GM19025 (cell line): ENCODE measurements around the gene PLCL2.

Experiments
- ATAC-seq: cut with Tn5 transposase; IDR thresholded peaks from one replicate; pipeline ENCODE4 v1.9.1; 2021; ENCODE audit warnings: mild to moderate bottlenecking, low read depth, moderate library complexity; ENCODE audit not compliant: unreplicated experiment

PLCL2 gene

GRCh38 chr3:17038141-17038540, 153.4 kb downstream of the PLCL2 start:
- ATAC-seq: no peak

GRCh38 chr3:17038900-17039553, 154.3 kb downstream of the PLCL2 start:
- ATAC-seq: no peak

- no peak for ATAC-seq
Measured at GRCh38 chr3:17039594-17039993, 154.8 kb downstream of the PLCL2 start.

GRCh38 chr3:17040322-17040989, 155.7 kb downstream of the PLCL2 start:
- no peak for ATAC-seq

GRCh38 chr3:17040990-17041377, 156.2 kb downstream of the PLCL2 start:
- ATAC-seq: no peak

- ATAC-seq: peak; percentile 70
Measured at GRCh38 chr3:17044855-17045254, 160.1 kb downstream of the PLCL2 start.

GRCh38 chr3:17045705-17046104, 160.9 kb downstream of the PLCL2 start:
- no peak for ATAC-seq

- no peak for ATAC-seq
Measured at GRCh38 chr3:17046623-17047022, 161.9 kb downstream of the PLCL2 start.

- no peak for ATAC-seq
Measured at GRCh38 chr3:17047162-17047561, 162.4 kb downstream of the PLCL2 start.

GRCh38 chr3:17047894-17048293, 163.1 kb downstream of the PLCL2 start:
- no peak for ATAC-seq

- no peak for ATAC-seq
Measured at GRCh38 chr3:17050071-17050470, 165.3 kb downstream of the PLCL2 start.

GRCh38 chr3:17050506-17050905, 165.8 kb downstream of the PLCL2 start:
- no peak for ATAC-seq

GRCh38 chr3:17052363-17052762, 167.6 kb downstream of the PLCL2 start:
- ATAC-seq: no peak

- no peak for ATAC-seq
Measured at GRCh38 chr3:17054301-17054981, 169.7 kb downstream of the PLCL2 start.

GRCh38 chr3:17054982-17055343, 170.2 kb downstream of the PLCL2 start:
- no peak for ATAC-seq

GRCh38 chr3:17055374-17056276, 170.9 kb downstream of the PLCL2 start:
- peak; percentile 53 for ATAC-seq

GRCh38 chr3:17057321-17057720, 172.6 kb downstream of the PLCL2 start:
- no peak for ATAC-seq

GRCh38 chr3:17059989-17060550, 175.3 kb downstream of the PLCL2 start:
- no peak for ATAC-seq

GRCh38 chr3:17061005-17061404, 176.2 kb downstream of the PLCL2 start:
- no peak for ATAC-seq

- ATAC-seq: no peak
Measured at GRCh38 chr3:17062736-17063135, 178.0 kb downstream of the PLCL2 start.

GRCh38 chr3:17063596-17063995, 178.8 kb downstream of the PLCL2 start:
- no peak for ATAC-seq
